GM12864 (cell line): Measurements from ENCODE around the gene GPC5.

ENCODE experiments used
- DNase-seq: peaks from one replicate; pipeline ENCODE4 v3.0.0-alpha.2; 2011; ENCODE audit warnings: low read depth
- H3K4me3 ChIP-seq: 2 replicates; pipeline ENCODE4 v1.5.1; 2011; ENCODE audit warnings: mild to moderate bottlenecking, low read depth, low read length, control low read depth
- CTCF ChIP-seq: IDR thresholded peaks from 2 replicates; pipeline ENCODE4 v1.5.1; 2011; ENCODE audit warnings: low read depth, mild to moderate bottlenecking, moderate library complexity, low read length, control low read depth, inconsistent platforms; ENCODE audit errors: missing control alignments

Gene GPC5

DNA sequence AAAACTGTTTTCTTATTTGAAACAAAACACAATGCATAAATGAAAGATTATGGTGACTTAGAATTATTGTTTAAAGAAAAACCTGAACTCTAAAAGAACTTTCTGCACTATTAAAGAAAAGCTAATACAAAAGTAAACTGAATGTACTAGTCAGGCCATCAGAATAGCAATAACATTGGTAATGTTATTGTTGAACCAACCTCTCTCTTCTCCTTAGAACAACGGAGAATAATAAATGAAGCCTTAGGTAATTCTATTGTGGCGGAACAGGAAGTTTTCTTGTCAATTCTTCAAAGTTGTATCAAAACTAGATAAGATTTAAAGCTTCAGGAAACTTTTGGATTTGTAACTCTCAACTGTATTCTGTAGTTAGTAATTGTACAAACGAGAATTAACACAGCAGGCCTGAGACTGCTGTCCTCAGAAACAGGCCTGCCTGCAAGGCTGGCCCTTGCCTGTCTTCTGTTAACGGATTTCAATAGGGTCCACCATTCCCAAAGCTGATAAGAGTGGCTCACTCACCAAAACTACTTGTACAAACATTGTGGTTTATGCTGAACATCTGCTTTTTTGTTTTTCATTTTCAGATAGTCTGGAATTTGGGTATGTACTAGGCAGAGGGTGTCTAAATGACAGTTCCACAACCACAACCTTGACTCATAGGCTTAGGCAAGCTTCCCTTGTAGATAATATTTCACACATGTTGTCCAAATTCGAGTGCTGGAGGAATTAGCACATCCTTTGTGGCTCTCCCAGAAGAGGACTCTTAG lies 825.8 kb downstream of the GPC5 start:
- DNase-seq, result no peak
- TF ChIP-seq CTCF, result no peak
- no peak overlapping the region for H3K4me3 ChIP-seq

GRCh38 chr13:92224825-92225224 lies 826.4 kb downstream of the GPC5 start:
- DNase-seq, result no peak
- no peak overlapping the region for H3K4me3 ChIP-seq
- TF ChIP-seq CTCF, result no peak

- TF ChIP-seq CTCF, result no peak
- no peak for DNase-seq
- no peak overlapping the region for H3K4me3 ChIP-seq
Observed at GRCh38 chr13:92225861-92226260, 827.4 kb downstream of the GPC5 start.

GRCh38 chr13:92232871-92233270 lies 834.5 kb downstream of the GPC5 start:
- TF ChIP-seq CTCF, result no peak
- no peak overlapping the region for H3K4me3 ChIP-seq
- no peak for DNase-seq

DNA sequence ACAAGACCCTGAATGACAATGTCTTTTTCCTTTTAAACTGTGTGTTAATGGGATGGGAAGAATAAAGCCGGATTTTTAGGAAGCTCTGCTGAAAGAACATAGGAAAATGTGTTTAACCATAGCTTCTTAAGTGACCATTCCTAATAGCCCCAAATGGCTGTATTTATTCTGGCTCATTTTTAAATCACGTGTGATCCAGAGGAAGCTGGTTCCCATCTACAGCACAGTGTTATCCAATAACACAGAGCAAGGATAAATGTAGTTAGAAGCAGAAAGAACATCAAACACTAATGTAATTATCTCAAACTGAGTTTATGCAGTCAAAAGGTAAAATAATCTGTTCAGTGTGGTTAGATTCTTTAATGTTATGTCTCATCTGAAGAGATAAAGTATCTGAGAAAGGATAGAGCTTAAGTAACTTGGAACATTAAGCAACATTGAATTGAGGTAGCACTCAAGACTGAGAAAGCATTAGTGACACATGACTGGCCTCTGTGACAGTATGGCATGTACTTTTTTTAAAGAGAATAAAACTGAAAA lies 853.3 kb downstream of the GPC5 start:
- DNase-seq, result no peak
- no peak for TF ChIP-seq CTCF
- no peak overlapping the region for H3K4me3 ChIP-seq

GRCh38 chr13:92255526-92255925 lies 857.1 kb downstream of the GPC5 start:
- DNase-seq, result no peak
- no peak overlapping the region for H3K4me3 ChIP-seq
- TF ChIP-seq CTCF, result no peak

DNA sequence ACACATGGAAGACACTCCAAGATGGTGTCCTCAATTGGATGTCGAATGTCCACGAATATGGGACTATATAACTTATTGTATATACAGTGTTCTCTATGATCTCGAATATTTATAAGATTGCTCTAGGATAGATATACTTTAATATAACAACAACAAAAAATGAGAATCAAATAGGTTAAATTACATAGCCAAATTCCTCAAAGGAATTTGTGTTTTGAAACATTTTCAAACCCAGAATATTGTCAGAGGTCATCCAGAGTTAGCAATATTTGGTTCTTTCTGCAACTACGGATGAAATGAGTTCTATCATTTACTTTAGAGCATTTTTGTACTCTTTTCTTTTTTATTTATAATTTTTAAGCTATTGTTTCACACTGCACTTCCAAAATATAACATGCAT lies 857.8 kb downstream of the GPC5 start:
- no peak for DNase-seq
- TF ChIP-seq CTCF, result no peak
- H3K4me3 ChIP-seq, result no peak overlapping the region
